ENCODE measurements around the gene TGFBR3L. TPM values are rescaled to one million over a fixed set of nuclear protein-coding genes. Genes with fewer than 3 reads are reported as not detected.

Gene TGFBR3L
- total and polyA plus RNA-seq, 2 of the 13 experiments (the other 11 are each of a cell fraction or from before 2014, with no cell fraction given), result 0.20 to 1.0 TPM

- 0 out of 2 replicates have a peak, but pooled peaks have one; percentile 36 for TF ChIP-seq MAF1 (CRISPR knock-in tag; IDR thresholded peaks at IDR 0.05; ENCODE audit: borderline replicate concordance)
- 0 out of 2 replicates have a peak, but pooled peaks have one; percentile 17 for TF ChIP-seq ARID5B (CRISPR knock-in tag; IDR thresholded peaks at IDR 0.05)
- no peak for TF ChIP-seq ZNF83 (CRISPR knock-in tag; IDR thresholded peaks at IDR 0.05; ENCODE audit: borderline replicate concordance)
- no peak for TF ChIP-seq HIC2 (CRISPR knock-in tag; IDR thresholded peaks at IDR 0.05; ENCODE audit: low read depth)
- peak; percentile 74; the same call in 1 of the 2 replicates for TF ChIP-seq ZNF891 (CRISPR knock-in tag; IDR thresholded peaks at IDR 0.05)
- no peak; the same call in 1 of the 2 replicates for TF ChIP-seq ZBTB26 (CRISPR knock-in tag; IDR thresholded peaks at IDR 0.05; ENCODE audit: borderline replicate concordance)
- 0 out of 2 replicates have a peak, but pooled peaks have one; percentile 63 for TF ChIP-seq ZBTB34 (CRISPR knock-in tag; IDR thresholded peaks at IDR 0.05)
- peak; percentile 74; the same call in 1 of the 2 replicates for TF ChIP-seq ZNF564 (CRISPR knock-in tag; IDR thresholded peaks at IDR 0.05)
- TF ChIP-seq TBX2 (CRISPR knock-in tag; IDR thresholded peaks at IDR 0.05; ENCODE audit: borderline replicate concordance), result peak; percentile 59
- TF ChIP-seq FOXC1 (CRISPR knock-in tag; IDR thresholded peaks at IDR 0.05; ENCODE audit: borderline replicate concordance), result 0 out of 2 replicates have a peak, but pooled peaks have one; percentile 39
- TF ChIP-seq ZNF33A (CRISPR knock-in tag; IDR thresholded peaks at IDR 0.05; ENCODE audit: borderline replicate concordance), result 0 out of 2 replicates have a peak, but pooled peaks have one; percentile 66
- TF ChIP-seq ZNF775 (CRISPR knock-in tag; IDR thresholded peaks at IDR 0.05; ENCODE audit: borderline replicate concordance), result no peak
- 0 out of 2 replicates have a peak, but pooled peaks have one; percentile 45 for TF ChIP-seq ZNF747 (CRISPR knock-in tag; IDR thresholded peaks at IDR 0.05; ENCODE audit: borderline replicate concordance)
- no peak for TF ChIP-seq TAF15 (IDR thresholded peaks at IDR 0.05; ENCODE audit: low read depth, low read length, poor library complexity, severe bottlenecking)
- TF ChIP-seq ZNF3 (CRISPR knock-in tag; IDR thresholded peaks at IDR 0.05), result no peak
- TF ChIP-seq ZNF10 (CRISPR knock-in tag; IDR thresholded peaks at IDR 0.05; ENCODE audit: borderline replicate concordance, low read depth), result no peak
- no peak for TF ChIP-seq NPAS2 (CRISPR knock-in tag; IDR thresholded peaks at IDR 0.05; ENCODE audit: borderline replicate concordance)
- TF ChIP-seq MIER2 (CRISPR knock-in tag; IDR thresholded peaks at IDR 0.05), result no peak; the same call in 1 of the 2 replicates
Measured at GRCh38 chr19:7919610-7920518, 5.2 kb downstream of the TGFBR3L start, which contains the start of gene SNAPC2 (continued).

Measured in HepG2 (cell line).